ENCODE measurements around the gene HSFX1. TPM values are rescaled to one million over a fixed set of nuclear protein-coding genes. Genes with fewer than 3 reads are reported as not detected.
"Not testable (repeated sequence)": the region's sequence is repeated elsewhere in the genome, so short reads cannot be mapped to it uniquely, and the experiment has no call there.

Gene HSFX1
- total RNA-seq, 2 experiments from 2014 or later = 0.60 to 0.89 TPM

DNA sequence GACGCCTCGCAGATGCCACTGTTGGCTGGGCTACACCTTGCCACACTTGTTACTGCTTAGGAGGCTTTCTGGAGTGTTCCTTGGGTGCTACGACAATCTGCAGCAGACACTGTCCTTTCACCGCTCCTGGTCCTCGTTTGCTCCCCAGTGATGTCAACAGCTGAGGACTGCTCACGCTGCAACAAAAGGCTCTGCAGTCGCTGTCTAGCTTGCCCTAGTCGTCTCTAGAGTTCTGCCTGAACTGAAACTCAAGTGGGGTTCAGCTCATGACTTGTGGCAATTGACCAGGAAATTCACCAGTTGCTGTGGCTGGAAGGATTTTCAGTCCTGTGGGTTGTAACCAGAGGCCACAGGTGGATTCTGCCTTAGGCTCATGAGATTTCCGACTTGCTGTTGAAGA, 842 bp upstream of the HSFX1 start:
- H3K4me3 Mint-ChIP-seq; H3K4me1 Mint-ChIP-seq; H3K27ac Mint-ChIP-seq; DNase-seq; H3K27me3 Mint-ChIP-seq; H3K36me3 Mint-ChIP-seq (ENCODE audit: low read depth); H3K9me3 Mint-ChIP-seq; POLR2A ChIA-PET; CTCF ChIA-PET: not testable (repeated sequence)

DNA sequence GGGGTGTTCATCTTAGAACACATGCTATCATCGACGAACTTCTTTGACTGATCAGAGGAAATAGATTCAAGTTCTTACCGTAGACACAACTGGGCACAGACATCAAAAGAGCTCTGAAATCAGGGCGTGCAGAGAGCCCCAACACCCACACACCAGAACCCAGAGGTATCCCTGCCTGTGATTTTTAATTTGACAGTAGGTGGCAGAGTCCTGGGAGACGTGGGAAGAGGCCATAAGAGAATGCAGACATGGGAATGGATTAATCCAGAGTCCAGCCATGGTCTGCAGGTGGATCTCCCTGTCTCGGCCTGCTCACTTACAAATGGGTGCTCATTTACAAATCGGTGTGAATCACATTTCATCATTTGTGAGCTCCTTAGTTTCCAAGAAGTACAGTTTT, 4.1 kb downstream of the HSFX1 start:
- CTCF ChIA-PET; H3K36me3 Mint-ChIP-seq (ENCODE audit: low read depth); H3K4me1 Mint-ChIP-seq; H3K4me3 Mint-ChIP-seq; DNase-seq; H3K27me3 Mint-ChIP-seq; POLR2A ChIA-PET; H3K27ac Mint-ChIP-seq; H3K9me3 Mint-ChIP-seq: not testable (repeated sequence)

DNA sequence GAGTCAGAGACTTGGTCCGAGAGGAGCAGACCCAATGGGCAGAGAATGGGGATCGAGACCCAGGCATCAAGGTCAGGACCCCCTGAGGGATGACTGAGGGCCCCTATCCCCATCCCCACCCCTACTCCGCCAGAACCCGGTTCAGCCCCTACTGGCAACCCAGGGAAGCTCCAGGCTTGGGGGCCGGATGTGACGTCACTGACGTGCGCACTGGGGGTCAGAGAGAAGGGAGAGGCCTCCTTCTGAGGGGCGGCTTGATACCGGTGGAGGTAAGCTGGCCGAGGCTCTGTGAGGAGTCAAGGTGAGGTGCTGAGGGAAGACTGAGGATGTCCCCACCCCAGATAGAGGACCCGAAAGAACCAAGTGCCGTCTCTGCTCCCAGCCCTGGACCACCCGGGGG, 7.9 kb downstream of the HSFX1 start, which contains the start of gene MAGEA9:
Gene MAGEA9, plus strand, starts transcription at position 204 of the 400 bp plus-strand sequence. CDS start 4,281 bp downstream, outside the sequence.
- POLR2A ChIA-PET; H3K36me3 Mint-ChIP-seq (ENCODE audit: low read depth); H3K4me1 Mint-ChIP-seq; H3K27ac Mint-ChIP-seq; H3K27me3 Mint-ChIP-seq; CTCF ChIA-PET; H3K4me3 Mint-ChIP-seq; DNase-seq; H3K9me3 Mint-ChIP-seq: not testable (repeated sequence)

DNA sequence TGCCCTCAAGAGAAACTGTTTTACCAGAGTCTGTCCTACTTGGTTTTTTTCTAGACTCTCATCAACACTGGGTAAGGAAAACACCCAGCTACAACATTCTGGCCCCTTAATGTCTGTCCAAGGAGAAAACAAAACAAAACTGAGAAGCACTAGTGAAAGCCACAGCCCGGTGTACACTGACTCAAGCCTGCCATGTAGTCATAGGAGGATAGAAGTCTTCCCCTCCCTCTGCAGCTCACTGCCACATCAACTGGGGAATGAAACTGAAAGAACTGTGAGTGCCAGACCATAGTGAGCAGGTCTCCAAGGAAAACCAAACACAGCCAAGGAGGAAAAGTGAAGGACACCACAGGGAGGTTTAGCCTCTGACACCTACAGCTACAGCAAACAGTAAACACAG, 21.7 kb downstream of the HSFX1 start:
- H3K4me1 Mint-ChIP-seq = peaks cover 27% of the 10 kb centered on the region
- DNase-seq; POLR2A ChIA-PET; CTCF ChIA-PET; H3K4me3 Mint-ChIP-seq; H3K27me3 Mint-ChIP-seq; H3K27ac Mint-ChIP-seq; H3K36me3 Mint-ChIP-seq (ENCODE audit: low read depth); H3K9me3 Mint-ChIP-seq: not testable (repeated sequence)

DNA sequence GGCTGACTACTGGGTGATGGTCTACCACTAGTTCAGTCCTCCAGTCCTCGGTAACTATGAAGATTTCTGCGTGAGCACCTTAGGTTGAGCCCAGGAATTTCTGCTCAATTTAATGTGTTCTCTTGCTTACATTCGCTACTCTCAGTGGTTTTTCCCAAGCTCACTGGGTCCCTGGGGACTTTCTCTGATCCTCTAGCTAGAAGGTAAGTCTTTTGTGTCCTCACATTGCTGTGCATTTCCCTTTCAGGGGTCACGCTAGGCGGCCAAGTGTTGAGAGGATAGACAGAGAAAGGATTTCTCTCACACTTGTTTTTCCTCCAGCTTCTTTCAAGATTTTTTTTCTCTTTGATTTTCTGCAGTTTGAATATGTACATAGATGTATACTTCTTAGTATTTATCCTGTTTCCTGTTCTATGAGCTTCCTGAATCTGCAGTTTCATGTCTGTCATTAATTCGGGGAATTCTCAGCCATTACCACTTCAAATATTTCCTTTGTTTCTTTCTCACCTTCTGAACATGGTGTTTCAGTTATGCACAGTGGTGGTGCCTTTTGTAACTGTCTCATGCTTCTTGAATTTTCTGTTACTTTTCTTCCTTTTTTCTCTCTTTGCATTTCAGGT, 25.3 kb downstream of the HSFX1 start:
- no peaks in the 10 kb centered on the region for H3K9me3 Mint-ChIP-seq
- no peak for DNase-seq
- no peaks in the 10 kb centered on the region for H3K36me3 Mint-ChIP-seq (ENCODE audit: low read depth)
- ChIA-PET POLR2A (interaction anchor here (0.6 kb wide), 1 partner anchor 17 kb away, joined by 3 read pairs; no protein-coding TSS in a partner anchor), CTCF (no interaction called here)
- H3K27me3 Mint-ChIP-seq = no peaks in the 10 kb centered on the region
- peak overlapping the region; percentile 14 for H3K27ac Mint-ChIP-seq
- peaks cover 30% of the 10 kb centered on the region for H3K4me1 Mint-ChIP-seq
- peak overlapping the region; percentile 15 for H3K4me3 Mint-ChIP-seq

DNA sequence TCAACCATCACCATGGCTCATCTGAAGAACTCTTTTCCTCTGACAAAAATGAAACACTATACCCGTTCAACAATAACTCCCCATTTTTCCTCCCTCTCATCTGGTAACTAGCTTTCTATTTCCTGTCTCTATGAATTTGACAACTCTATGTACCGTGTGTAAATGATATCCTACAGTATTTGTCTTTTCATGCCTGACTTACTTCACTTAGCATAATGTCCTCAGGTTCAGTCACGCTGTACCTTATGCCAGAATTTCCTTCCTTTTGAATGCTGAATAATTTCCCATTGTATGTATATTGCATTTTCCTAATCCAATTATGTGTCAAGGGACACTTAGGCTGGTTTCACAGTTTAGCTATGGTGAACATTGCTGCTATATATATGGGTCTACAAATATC, 26.1 kb downstream of the HSFX1 start:
- peaks cover 30% of the 10 kb centered on the region for H3K4me1 Mint-ChIP-seq
- H3K9me3 Mint-ChIP-seq = no peaks in the 10 kb centered on the region
- DNase-seq = no peak
- no peak overlapping the region for H3K27ac Mint-ChIP-seq
- no peak overlapping the region for H3K4me3 Mint-ChIP-seq
- no peaks in the 10 kb centered on the region for H3K36me3 Mint-ChIP-seq (ENCODE audit: low read depth)
- H3K27me3 Mint-ChIP-seq = no peaks in the 10 kb centered on the region
- POLR2A ChIA-PET = no interaction called here
- CTCF ChIA-PET = no interaction called here

DNA sequence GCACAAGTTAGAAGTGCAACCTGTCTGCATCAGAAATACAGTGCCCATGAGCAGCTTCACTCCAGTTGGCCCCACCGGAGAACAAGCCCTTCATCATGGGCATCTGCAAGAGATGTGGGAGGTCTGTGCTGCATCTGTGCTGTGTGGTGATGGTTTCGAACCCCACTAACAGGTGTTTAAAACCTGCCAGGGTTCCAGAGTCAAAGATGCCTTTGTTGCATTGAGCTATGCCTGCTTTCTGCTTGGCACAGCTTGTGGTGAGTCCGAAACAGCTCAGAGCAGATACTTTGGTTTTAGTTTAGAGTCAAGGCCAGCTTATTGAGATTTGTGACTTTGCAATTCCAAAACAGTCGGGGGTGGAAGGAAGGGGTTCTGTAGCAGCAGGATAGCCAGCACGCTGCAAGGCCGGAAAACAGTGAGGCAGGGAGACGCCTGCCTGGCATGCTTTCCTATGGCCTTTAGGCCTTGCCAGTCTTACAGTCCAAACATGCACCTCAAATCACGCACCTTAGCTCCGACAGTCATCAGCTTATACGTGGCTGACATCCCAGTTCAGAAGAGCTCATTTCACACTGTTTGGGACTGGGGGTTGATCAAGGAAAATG, 29.7 kb downstream of the HSFX1 start:
- no peaks in the 10 kb centered on the region for H3K36me3 Mint-ChIP-seq (ENCODE audit: low read depth)
- no peak overlapping the region for H3K4me3 Mint-ChIP-seq
- H3K27ac Mint-ChIP-seq = no peak overlapping the region
- ChIA-PET POLR2A (no interaction called here), CTCF (no interaction called here)
- no peaks in the 10 kb centered on the region for H3K9me3 Mint-ChIP-seq
- peaks cover 15% of the 10 kb centered on the region for H3K4me1 Mint-ChIP-seq
- H3K27me3 Mint-ChIP-seq = no peaks in the 10 kb centered on the region
- no peak for DNase-seq

DNA sequence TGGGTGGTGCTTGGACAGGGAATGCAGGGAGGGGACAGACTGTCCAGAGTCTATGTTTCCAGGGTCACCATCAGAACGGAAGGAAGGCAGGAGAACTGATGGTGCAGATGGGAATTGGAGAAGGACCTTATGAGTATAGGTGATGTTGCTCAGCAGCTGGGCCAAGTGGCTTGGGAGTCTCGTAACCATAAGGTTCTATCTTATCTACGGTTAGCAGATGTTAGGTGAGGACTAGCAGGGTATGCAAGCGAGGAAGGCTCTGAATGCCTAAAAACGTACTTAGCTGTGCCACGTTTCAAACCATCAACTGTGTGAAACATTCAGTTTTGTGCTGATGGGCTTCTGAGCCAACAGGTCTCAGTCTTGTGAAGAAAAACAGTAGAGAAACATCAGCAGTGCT, 30.2 kb downstream of the HSFX1 start:
- H3K9me3 Mint-ChIP-seq = no peaks in the 10 kb centered on the region
- no peaks in the 10 kb centered on the region for H3K36me3 Mint-ChIP-seq (ENCODE audit: low read depth)
- H3K4me3 Mint-ChIP-seq = no peak overlapping the region
- ChIA-PET POLR2A (no interaction called here), CTCF (no interaction called here)
- peaks cover 15% of the 10 kb centered on the region for H3K4me1 Mint-ChIP-seq
- H3K27ac Mint-ChIP-seq = no peak overlapping the region
- DNase-seq = no peak
- no peaks in the 10 kb centered on the region for H3K27me3 Mint-ChIP-seq

DNA sequence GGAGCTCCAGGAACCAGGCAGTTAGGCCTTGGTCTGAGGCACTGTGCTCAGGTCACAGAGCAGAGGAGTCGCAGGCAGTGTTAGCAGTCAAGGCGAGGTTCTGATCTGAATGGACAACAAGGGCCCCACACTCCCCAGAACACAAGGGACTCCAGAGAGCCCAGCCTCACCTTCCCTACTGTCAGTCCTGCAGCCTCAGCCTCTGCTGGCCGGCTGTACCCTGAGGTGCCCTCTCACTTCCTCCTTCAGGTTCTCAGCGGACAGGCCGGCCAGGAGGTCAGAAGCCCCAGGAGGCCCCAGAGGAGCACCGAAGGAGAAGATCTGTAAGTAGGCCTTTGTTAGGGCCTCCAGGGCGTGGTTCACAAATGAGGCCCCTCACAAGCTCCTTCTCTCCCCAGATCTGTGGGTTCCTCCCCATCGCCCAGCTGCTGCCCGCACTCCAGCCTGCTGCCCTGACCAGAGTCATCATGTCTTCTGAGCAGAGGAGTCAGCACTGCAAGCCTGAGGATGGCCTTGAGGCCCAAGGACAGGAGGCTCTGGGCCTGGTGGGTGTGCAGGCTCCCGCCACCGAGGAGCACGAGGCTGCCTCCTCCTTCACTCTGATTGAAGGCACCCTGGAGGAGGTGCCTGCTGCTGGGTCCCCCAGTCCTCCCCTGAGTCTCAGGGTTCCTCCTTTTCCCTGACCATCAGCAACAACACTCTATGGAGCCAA, 34.0 kb downstream of the HSFX1 start:
- H3K4me3 Mint-ChIP-seq = no peak overlapping the region
- ChIA-PET POLR2A (no interaction called here), CTCF (no interaction called here)
- H3K27me3 Mint-ChIP-seq = no peaks in the 10 kb centered on the region
- no peaks in the 10 kb centered on the region for H3K4me1 Mint-ChIP-seq
- no peak overlapping the region for H3K27ac Mint-ChIP-seq
- DNase-seq = no peak
- H3K9me3 Mint-ChIP-seq = no peaks in the 10 kb centered on the region
- no peaks in the 10 kb centered on the region for H3K36me3 Mint-ChIP-seq (ENCODE audit: low read depth)

DNA sequence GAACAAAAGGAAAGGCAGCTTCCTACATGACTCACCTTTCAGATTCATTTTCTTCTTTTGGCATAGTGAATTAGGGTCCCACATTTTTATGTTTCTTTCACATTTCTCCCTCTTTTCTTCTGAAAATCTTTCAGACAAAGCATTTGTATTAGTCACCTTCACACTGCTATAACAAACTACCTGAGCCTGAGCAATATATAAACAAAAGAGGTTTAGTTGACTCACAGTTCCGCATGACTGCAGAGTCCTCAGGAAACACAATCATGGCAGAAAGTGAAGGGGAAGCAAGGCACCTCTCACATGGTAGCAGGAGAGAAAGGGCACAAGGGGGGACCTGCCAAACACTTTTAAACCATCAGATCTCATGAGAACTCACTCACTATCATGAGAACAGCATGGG, 44.8 kb downstream of the HSFX1 start:
- Mint-ChIP-seq H3K27me3 (peaks cover 15% of the 10 kb centered on the region), H3K27ac (no peak overlapping the region), H3K4me1 (no peaks in the 10 kb centered on the region), H3K9me3 (no peaks in the 10 kb centered on the region), H3K4me3 (no peak overlapping the region), H3K36me3 (ENCODE audit: low read depth) (no peaks in the 10 kb centered on the region)
- CTCF ChIA-PET = no interaction called here
- POLR2A ChIA-PET = no interaction called here
- DNase-seq = no peak

DNA sequence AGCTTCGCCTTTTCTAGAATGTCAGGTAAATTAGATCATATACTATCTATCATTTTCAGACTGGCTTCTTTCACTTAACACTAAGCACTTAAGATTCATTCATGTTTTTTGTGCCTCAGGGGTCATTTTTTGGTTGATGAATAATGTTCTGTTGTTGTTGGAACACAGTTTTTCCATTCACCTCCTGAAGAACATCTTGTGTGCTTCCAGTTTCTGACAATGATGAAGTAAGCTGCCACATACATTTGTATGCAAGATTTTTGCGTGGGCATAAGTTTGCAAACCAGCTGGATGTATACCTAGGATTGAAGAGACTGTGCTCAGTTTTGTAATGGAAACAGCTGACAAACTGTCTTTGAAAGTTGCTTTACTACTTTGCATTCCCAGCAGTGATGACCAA, 45.5 kb downstream of the HSFX1 start:
- POLR2A ChIA-PET = no interaction called here
- Mint-ChIP-seq H3K4me3 (no peak overlapping the region), H3K27me3 (peaks cover 13% of the 10 kb centered on the region)

DNA sequence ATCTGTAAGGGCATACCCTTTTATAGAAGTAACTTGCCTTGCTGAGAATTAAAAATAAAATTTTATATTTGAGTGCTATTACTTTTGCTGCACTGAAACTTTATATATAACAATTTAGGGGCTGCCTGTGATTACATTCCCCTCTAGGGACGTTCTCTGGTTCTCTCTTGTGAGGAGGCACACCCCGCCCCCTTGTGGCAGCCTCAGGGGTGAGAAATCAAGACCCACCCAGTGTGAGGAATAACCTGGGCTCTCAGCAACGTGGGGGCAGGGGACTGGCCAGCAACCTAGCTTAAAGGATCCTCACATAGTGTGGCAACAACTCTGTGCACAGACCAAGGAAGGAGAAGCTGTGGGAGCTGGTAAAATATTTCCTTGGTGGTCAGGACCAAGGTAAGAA, 51.6 kb downstream of the HSFX1 start:
- Mint-ChIP-seq H3K36me3 (ENCODE audit: low read depth) (no peaks in the 10 kb centered on the region), H3K27me3 (peaks cover 11% of the 10 kb centered on the region), H3K9me3 (no peaks in the 10 kb centered on the region), H3K27ac (no peak overlapping the region), H3K4me3 (no peak overlapping the region), H3K4me1 (peaks cover 24% of the 10 kb centered on the region)
- DNase-seq = peak; percentile 43
- POLR2A ChIA-PET = no interaction called here
- CTCF ChIA-PET = no interaction called here

More for the DNA sequence above, 45.5 kb downstream of the HSFX1 start:
- Mint-ChIP-seq H3K9me3 (no peaks in the 10 kb centered on the region), H3K4me1 (no peaks in the 10 kb centered on the region), H3K36me3 (ENCODE audit: low read depth) (no peaks in the 10 kb centered on the region), H3K27ac (no peak overlapping the region)
- no peak for DNase-seq
- CTCF ChIA-PET = no interaction called here

All from activated CD4-positive, alpha-beta T cell treated with anti-CD3 and anti-CD28 coated beads, Interleukin-2, amount 10 ng/mL, durations not matched to agents 7 days and 5 days (primary cell).